SW 1271 (cell line): ENCODE data around the gene YWHAG.
"Not testable (repeated sequence)": the region's sequence is repeated elsewhere in the genome, so short reads cannot be mapped to it uniquely, and the experiment has no call there.

Source experiments
- DNase-seq, 2 experiments: peaks; one replicate each; lab custom pipeline; 2025; lab: John Stamatoyannopoulos, UW

YWHAG gene

GRCh38 chr7:76318488-76319353 is 40.1 kb downstream of the YWHAG start:
- peak; percentile 59 to 81 for DNase-seq

GRCh38 chr7:76317782-76318487 is 40.9 kb downstream of the YWHAG start:
- DNase-seq: peak; percentile 88 to 95

GRCh38 chr7:76316984-76317781 is 41.6 kb downstream of the YWHAG start:
- DNase-seq: no peak

DNA sequence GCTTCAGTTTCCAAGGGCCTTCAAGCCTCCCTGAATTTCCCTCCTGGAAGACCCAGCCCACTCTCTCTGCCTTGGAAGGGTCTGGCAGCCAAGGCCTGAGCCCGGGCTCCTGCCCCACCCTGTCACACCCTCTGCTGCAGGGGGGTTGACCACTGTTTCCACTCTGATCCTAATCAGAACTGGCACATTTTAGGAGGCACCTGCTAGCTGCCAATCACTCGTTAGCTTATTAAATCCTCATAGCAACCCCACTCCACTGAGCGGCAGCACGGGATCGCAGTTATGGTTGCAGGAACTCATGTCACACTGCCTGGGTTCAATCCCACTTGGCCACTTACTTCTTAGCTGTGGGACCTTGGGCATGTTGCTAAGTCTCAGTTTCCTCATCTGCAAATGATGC is 43.4 kb downstream of the YWHAG start:
- DNase-seq: no peak

GRCh38 chr7:76314740-76315139 is 44.1 kb downstream of the YWHAG start:
- not testable (repeated sequence) for DNase-seq

GRCh38 chr7:76314042-76314721 is 44.6 kb downstream of the YWHAG start:
- peak; percentile 64 to 90 for DNase-seq

GRCh38 chr7:76311838-76312237 is 47.0 kb downstream of the YWHAG start:
- DNase-seq: not testable (repeated sequence)

DNA sequence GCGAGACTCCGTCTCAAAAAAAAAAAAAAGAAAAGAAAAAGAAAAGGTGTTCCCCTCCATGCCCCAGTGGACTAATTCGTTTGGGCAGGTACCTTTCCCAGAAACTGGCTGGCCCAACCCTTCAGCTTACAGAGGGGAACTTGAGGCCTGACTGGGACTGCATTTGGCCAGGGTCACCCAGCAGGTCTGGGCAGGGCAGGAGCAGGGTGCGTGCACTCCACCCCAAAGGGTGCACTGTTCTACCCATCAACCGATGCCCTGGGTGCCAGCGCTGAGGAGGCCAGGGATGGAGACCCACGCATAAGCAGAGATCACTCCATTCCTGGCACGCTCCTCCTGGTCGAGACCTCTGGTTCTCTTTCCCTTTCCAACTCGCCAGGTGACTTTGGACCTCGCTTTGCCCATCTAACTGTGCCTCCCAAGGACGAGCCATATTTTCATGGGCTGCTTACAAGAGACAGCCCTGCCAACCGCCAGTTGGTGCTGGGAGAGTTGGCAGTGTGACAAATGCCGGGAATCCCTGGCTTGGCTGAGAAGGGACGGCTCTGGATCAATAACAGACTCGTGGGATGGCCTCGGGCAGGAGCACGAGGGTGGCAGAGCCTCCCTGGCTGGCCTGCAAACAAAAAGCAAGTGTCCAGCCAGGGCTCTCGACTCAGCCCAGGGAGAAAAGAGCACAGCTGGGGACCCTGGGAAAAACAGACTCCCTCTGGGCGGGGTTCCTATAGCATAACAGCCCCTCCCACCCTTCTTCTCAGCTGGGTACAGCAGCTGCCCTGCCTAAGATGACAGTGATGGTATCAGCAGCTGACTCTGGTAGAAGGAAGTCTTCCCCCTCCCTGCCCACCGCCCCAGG is 48.5 kb downstream of the YWHAG start:
- no peak for DNase-seq

DNA sequence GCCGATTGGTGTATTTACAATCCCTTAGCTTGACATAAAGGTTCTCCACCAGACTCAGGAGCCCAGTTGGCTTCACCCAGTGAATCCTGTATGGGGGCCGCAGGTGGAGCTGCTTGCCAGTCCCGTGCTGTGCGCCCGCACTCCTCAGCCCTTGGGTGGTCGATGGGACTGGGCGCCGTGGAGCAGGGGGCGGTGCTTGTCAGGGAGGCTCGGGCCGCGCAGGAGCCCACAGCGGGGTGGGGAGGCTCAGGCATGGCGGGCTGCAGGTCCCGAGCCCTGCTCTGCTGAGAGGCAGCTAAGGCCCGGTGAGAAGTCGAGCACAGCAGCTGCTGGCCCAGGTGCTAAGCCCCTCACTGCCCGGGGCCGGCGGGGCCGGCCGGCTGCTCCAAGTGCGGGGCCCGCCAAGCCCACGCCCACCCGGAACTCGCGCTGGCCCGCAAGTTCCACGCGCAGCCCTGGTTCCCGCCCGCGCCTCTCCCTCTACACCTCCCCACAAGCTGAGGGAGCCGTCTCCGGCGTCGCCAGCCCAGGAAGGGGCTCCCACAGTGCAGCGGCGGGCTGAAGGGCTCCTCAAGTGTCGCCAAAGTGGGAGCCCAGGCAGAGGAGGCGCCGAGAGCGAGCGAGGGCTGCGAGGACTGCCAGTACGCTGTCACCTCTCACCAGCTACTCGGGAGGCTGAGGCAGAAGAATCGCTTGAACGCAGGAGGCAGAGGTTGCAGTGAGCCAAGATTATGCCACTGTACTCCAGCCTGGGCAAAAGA is 49.3 kb downstream of the YWHAG start:
- not testable (repeated sequence) for DNase-seq

DNA sequence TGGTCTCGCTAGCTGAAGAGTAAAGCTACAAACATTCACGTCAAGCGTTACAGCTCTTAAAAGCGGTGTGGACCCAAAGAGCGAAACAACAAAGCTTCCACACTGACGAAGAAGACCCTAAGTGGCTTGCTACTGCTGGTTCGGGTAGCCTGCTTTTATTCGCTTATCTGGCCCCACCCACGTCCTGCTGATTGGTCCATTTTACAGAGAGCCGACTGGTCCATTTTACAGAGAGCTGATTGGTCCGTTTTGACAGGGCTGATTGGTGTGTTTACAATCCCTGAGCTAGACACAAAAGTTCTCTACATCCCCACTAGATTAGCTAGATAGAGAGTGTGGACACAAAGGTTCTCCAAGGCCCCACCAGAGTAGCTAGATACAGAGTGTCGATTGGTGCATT is 49.9 kb downstream of the YWHAG start:
- not testable (repeated sequence) for DNase-seq

DNA sequence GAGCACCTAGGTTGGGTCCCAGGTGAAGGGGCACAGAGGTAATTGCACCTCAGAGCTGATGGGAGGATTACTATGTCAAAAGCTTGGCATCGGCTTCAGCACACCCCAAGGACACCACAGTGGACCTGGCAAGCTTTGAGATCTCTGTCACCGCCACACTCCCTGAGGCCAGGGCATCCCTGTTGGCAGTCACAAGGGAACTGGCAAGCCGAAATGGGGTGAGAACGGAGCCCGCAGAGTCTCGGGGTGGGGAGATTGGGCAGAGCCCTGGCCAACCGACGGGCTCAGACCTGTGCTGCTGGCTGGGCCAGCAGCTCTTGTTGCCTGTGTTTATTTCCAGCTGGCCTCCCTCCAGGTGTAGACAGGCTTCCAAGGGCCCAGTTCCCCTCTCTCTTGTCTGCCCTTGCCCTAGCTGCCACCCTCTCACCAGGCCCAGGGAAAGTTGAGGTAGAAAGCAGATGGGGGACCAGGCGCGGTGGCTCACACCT is 53.9 kb downstream of the YWHAG start:
- no peak for DNase-seq

DNA sequence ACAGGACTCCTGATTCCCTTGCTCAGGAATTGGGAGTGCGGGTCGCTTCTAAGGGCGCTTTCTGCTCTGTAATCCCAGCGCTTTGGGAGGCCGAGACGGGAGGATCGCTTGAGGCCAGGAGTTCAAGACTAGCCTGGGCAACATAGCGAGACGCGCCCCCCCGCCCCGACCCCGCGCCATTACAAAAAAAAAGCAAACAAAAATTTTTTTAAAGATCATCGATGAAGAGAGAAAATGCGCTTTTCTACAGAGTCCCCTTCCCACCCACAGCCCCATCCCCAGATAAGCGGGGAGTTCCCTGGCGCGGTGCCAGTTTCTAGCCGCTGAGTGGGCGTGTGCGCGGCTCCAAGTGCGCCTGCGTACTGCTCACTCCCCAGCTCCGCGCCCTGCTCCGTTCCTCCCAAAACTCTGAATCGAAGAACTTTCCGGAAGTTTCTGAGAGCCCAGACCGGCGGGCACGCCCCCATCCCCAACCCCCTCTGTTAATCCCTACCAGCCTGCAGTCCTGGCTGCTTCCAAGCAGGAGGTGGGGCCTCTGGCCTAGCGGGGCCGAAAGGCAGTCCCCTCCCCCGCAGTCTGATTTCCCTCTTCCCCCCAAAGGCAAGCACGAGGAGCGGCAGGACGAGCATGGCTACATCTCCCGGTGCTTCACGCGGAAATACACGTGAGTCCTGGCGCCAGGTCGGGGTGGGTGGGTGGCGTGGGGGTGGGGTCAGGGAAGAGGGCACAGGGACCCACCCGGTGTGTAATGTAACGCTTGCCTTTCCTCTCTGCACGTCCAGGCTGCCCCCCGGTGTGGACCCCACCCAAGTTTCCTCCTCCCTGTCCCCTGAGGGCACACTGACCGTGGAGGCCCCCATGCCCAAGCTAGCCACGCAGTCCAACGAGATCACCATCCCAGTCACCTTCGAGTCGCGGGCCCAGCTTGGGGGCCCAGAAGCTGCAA is 55.3 kb downstream of the YWHAG start:
- peak; percentile 70 to 88 for DNase-seq

DNA sequence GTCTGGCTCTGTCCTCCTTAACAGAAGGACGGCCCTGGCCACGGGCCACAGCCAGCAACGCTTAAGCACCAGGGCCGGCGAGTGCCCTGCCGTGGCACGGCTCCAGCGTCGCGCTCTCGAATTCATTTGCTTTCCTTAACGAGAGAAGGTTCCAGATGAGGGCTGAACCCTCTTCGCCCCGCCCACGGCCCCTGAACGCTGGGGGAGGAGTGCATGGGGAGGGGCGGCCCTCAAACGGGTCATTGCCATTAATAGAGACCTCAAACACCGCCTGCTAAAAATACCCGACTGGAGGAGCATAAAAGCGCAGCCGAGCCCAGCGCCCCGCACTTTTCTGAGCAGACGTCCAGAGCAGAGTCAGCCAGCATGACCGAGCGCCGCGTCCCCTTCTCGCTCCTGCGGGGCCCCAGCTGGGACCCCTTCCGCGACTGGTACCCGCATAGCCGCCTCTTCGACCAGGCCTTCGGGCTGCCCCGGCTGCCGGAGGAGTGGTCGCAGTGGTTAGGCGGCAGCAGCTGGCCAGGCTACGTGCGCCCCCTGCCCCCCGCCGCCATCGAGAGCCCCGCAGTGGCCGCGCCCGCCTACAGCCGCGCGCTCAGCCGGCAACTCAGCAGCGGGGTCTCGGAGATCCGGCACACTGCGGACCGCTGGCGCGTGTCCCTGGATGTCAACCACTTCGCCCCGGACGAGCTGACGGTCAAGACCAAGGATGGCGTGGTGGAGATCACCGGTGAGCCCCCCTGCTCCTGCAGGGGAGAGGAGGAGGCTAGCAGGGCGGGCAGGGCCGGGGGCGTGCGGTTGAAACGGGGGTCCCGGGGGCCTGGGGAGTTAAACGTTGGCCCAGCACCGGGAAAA is 56.2 kb downstream of the YWHAG start, which contains the start of gene HSPB1:
HSPB1 (plus strand) TSS at position 327 of the 855 bp plus-strand sequence; CDS start at position 367, 40 bp downstream.
- peak; percentile 80 to 87 for DNase-seq

DNA sequence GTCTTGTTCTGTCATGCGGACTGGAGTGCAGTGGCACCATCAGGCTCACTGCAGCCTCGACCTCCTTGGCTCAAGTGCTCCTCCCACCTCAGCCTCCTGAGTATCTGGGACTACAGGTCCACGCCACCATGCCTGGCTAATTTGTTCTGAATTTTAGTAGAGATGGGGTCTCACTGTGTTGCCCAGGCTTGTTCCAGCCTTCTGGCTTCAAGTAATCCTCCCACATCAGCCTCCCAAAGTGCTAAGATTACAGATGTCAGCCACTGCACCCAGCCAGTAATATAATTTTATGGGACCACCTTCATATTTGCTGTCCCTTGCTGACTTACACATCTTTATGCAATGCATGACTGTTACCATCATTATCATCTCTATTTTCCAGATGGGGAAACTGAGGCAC is 57.8 kb downstream of the YWHAG start:
- no peak for DNase-seq

GRCh38 chr7:76300166-76300731 is 58.5 kb downstream of the YWHAG start:
- peak in 1 of 2 experiments; percentile 44 for DNase-seq

DNA sequence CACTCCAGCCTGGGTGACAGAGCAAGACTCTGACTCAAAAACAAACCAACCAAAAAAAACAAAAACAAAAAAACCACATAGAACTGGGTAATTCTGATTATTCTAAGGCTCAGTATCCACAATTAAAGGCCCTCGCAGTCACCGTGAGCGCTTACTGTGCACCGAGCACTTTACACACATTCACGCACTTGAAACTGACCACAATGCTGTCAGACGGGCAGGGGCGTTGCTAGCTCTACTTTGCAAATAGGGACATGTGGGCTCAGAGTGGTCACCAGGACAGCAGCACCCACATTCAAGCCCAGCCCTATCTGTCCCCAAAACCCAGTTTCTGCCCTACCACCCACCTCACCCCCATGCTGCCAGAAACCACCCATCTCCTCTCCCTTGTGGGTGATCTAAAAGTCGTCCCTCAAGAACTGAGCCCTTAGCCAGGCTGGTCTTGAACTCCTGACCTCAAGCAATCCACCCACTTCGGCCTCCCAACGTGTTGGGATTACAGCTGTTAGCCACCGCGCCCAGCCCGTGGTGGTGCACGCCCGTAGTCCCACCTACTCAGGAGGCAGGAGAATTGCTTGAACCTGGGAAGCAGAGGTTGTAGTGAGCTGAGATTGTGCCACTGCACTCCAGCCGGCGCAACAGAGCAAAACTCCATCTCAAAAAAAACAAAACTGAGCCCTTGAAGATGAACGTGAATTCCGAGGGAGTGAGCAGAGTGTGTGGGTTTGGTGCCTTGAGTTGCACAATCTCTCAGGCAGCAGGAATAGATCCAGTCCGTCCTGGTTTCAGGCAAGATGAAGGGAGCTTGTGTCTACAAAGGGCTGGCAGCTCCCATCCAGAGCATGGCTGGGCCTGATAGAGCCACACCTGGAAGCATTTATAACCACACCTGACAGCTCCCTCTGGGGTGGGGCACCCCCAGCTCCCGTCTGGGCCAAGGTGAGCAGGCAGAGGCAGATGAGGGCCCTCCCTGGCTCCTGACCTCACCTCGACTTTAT is 61.7 kb downstream of the YWHAG start:
- DNase-seq: no peak
